B cell (primary cell): ENCODE results near the gene EAPP.

Experiments
- EZH2 ChIP-seq: IDR thresholded peaks from 2 replicates; pipeline ENCODE4 v1.6.1; 2012; ENCODE audit warnings: borderline replicate concordance, low read depth, mild to moderate bottlenecking, moderate library complexity, low read length; ENCODE audit not compliant: insufficient read depth, poor library complexity, severe bottlenecking
- TF ChIP-seq, protein P1 (sequence below): fragments of 200-600 bp; IDR thresholded peaks from one replicate; pipeline ENCODE4 v1.8.0; 2022; ENCODE audit warnings: antibody characterized with exemption, mild to moderate bottlenecking

DNA sequence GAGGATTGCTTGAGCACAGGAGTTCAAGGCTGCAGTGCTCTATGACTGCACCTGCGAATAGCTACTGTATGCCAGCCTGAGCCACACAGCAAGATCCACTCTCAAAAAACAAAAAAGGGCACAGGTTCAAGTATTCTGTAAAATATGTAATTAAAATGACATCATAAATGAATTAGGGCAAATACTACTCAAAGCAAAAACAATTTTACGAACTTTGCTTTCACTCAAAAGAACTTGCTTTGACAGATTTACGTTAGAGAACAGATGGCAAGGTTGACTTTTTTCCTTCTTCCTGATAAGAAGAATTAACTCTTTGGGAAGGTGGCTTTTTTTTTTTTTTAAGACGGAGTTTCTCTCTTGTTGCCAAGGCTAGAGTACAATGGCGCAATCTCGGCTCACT lies 44.0 kb upstream of the EAPP start:
- TF ChIP-seq, protein P1, sequence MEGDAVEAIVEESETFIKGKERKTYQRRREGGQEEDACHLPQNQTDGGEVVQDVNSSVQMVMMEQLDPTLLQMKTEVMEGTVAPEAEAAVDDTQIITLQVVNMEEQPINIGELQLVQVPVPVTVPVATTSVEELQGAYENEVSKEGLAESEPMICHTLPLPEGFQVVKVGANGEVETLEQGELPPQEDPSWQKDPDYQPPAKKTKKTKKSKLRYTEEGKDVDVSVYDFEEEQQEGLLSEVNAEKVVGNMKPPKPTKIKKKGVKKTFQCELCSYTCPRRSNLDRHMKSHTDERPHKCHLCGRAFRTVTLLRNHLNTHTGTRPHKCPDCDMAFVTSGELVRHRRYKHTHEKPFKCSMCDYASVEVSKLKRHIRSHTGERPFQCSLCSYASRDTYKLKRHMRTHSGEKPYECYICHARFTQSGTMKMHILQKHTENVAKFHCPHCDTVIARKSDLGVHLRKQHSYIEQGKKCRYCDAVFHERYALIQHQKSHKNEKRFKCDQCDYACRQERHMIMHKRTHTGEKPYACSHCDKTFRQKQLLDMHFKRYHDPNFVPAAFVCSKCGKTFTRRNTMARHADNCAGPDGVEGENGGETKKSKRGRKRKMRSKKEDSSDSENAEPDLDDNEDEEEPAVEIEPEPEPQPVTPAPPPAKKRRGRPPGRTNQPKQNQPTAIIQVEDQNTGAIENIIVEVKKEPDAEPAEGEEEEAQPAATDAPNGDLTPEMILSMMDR: no peak
- no peak for TF ChIP-seq EZH2
